ENCODE data around the gene CDCA4.
"Not testable (repeated sequence)": the region's sequence is repeated elsewhere in the genome, so short reads cannot be mapped to it uniquely, and the experiment has no call there.

CDCA4 gene

DNA sequence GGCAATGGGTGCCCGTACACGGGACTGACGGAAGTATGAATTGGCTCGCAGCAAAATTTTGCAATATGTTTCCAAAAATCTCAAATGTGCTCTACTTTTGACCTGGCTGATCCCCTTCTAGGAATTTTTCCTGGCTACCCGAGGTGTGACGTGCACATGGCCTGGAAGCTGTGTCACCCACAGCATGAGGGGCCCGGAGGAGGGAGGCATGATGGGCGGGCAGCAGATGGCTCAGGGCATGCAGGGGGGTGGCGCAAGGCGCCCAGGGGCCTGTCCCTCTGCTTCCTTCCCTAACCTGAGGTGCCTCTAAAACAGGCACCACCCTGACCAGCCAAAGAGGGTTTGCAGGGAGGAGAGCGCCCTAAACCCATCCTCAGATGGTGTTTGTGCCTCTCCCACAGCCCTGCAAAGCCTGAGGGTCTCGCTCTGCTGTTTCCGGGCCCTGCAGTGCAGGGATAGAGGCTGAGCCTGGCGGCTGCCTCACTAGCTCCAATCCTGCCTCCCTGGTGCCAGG, 37.7 kb upstream of the CDCA4 start:
- DNase-seq (ENCODE audit: low read depth) = no peak

DNA sequence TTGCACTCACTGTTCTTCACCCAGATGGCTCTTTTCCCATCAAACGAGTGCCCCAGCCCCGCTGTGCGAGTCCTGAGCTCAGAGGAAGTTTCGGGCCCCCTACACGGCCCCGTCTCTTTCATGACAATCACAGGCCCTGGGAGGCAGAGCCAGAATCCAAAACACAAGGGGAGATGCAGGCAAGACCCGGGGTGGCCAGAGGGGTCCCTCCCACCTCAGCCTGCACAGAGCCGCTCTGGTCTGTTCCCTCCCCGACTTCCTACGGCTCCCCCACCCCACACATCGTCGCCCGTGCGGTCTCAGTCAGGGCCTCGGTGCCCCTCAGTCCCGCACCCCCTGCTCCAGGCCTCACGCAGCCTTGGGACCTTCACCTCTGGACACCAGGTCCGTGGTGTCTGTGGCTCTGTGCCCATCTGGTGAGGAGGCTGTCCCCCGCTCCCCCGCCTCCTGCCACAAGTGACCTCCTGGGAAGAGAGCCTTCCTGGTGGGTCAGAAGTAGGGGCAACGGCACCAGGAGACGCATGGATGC, 35.5 kb upstream of the CDCA4 start:
- DNase-seq (ENCODE audit: low read depth) = no peak

DNA sequence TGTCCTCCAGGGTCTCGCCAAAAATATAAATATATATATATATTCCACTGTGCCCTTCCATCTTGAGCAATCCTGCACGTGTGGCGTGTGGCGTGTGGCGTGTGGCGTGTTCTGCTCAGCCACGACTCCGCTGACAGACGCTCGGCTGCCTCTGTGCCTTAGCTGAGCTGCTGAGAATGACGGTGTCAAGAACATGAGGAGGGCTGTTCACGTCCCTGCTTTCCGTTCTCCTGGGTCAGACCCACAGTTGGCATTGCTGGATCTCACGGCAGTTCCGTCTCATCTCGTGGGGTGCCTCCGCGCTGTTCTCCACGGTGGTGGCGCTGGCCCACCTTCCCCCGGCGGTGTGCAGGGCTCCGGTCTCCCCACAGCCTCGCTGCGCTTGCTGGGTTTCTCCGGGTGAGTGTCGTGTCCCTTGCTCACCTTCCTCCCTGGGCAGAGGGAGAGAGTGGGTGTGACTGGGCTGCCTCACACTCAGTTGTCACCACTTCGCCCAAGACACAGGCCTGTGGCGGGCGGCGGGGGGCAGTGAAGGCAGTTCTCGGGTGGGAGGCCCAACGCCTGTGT, 34.9 kb upstream of the CDCA4 start:
- no peak for DNase-seq (ENCODE audit: low read depth)

DNA sequence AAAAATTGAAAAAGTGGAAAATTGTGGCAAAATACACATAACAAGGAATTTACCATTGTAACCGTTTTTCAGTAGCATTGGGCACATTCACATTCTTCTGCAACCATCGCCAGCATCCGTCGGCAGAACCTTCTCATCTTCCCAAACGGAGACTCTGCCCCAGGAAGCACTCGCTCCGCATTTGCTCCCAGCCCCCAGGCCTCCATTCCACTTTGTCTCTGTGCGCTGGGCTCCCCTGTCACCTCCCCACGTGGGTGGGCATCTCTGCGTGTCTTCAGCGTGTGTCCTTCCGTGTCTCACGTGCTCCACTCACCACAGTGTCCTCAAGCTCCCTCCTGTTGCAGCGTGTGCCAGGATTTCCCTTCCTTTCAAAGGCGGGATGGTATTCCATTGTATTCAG, 34.5 kb upstream of the CDCA4 start:
- DNase-seq (ENCODE audit: low read depth) = no peak

DNA sequence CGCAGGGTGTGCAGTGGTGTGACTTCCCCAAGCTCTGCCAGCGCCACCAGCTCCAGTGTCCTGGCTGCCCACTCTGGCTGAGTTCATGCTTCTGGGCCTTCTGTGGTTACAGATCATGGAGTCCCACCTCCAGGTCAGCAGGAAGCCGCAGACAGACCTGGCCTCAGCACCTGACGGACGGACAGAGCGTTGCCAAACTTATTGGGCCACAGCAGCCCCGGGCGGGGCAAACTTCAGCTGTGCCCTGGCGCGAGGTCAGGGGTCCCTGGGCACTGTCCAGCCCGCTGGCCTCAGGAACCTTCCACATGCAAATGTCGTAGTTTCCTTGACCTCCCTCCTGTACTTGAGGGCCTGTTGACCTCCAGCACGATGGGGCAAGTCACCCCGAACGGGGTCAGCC, 33.1 kb upstream of the CDCA4 start:
- DNase-seq (ENCODE audit: low read depth) = no peak

DNA sequence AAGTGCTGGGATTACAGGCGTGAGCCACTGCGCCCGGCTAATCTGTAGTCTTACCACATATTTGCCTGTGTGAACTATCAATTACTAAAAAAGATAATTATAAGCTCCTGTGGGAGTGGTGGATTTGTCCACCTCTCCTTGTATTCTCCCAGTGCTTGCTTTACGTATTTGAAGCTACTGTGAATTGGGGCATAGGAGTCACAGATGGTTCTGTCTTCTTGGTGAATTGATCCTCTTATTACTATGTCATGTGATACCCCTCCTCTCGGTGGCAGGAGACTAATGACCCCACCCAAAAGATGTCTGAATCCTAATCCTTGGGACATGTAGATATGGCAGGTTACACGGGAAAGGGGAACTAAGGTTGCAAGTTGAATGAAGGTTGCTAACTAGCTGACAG, 32.5 kb upstream of the CDCA4 start:
- DNase-seq (ENCODE audit: low read depth) = no peak

DNA sequence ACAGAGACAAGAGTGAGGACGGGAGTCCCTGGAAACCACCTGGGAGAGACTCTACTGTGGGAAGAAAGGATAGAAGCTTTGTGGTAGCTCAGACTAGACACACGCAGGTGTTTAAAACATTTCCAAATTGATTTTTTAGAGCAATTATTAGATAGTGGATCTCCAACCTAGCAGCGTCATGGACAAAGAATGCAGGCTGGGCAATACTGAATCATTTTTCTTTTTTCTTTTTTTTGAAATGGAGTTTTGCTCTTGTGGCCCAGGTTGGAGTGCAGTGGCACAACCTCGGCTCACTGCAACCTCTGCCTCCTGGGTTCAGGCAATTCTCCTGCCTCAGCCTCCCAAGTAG, 31.2 kb upstream of the CDCA4 start:
- DNase-seq (ENCODE audit: low read depth) = no peak

DNA sequence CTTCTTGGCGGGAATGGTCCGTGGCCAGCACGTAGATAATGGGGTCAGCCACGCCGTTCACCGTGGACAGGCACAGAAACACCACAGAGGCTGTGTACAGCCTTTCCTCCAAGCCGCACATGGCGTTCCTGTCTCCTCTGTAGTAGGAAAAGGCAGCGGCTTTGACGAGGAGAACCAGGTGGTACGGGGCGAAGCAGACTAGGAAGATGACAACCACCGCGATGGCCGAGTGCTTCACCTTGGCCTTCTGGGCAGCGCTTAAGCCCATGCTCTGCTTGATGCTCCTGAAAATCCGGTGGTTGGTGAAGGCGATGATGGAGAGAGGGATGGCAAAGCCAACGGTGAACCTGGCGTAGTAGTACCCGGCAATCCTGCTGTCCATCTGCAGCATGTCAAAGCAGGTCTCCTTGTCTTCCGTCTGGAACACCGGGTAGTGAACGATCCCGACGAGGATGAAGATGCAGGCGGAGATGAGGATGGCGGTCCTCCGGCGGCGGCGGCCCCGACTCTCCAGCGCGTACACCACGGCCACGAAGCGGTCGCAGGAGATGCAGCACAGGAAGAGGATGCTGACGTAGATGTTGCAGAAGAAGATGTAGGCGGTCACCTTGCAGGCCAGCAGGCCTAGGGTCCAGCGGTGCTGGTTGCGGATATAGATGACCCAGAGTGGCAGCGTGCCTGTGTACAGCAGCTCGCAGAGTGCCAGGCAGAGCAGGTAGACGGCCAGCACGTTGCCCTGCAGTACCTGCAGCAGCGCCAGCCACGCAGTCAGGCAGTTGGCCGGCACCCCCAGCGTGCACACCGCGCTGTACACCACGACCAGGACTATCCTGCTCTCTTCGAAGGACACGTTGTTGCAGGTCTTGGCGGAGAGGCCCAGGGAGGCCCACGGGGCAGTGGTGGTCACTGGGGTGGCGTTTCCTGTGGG, 30.6 kb upstream of the CDCA4 start:
- no peak for DNase-seq (ENCODE audit: low read depth)

DNA sequence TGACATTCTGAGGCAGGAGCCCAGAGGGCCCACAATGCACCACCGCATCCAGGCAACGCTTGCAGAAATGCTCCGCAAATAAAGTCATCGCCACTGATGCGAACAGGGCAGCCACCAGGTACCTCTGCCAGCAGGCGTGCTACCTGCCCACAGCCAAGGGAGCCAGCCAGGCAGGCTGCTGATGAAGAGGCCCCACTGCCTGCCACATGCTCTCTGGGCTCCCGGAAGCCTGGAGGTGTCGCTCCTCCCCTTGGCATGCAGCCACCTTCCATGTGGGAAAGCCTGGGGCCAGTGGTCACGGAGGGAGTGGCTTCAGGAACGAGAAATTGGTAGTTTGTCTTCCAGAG, 29.6 kb upstream of the CDCA4 start:
- no peak for DNase-seq (ENCODE audit: low read depth)

DNA sequence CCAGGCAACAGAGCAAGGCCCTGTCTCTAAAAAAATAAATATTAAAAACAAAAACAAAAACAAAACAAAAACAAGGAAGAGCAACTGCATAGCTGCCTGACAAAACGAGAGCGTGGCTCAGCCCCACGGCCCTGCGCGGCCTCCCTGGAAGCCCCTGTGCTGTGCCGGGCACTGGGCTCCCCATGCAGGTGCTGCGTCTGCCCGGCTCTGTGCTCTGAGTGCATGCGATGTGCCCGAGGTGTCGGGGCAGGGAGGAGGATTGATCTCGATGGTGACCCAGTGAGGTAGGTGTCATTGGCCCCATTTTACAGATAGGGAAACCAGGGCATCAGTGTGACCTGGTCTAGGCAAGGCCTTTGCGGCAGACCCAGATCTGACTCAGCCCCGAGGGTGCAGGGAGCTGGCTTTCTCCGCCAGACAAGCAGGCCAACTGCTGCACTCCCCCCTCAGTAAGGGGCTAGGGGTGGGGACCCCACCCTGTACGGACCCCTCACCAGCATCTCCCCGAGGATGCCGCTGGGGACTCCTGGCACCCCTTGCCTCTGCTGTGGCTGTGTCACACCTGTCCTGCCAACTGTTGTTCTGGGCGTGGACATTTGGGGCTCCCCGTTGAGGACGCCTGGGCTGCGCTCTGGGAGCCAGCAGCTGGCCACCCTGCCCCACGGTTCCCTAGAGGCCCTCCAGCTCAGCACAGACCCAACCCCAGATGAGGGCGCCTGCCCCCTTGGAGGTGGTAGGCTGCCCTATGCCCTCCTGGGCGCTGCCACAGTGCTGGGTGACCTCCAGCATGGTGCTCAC, 29.1 kb upstream of the CDCA4 start:
- DNase-seq (ENCODE audit: low read depth) = no peak

DNA sequence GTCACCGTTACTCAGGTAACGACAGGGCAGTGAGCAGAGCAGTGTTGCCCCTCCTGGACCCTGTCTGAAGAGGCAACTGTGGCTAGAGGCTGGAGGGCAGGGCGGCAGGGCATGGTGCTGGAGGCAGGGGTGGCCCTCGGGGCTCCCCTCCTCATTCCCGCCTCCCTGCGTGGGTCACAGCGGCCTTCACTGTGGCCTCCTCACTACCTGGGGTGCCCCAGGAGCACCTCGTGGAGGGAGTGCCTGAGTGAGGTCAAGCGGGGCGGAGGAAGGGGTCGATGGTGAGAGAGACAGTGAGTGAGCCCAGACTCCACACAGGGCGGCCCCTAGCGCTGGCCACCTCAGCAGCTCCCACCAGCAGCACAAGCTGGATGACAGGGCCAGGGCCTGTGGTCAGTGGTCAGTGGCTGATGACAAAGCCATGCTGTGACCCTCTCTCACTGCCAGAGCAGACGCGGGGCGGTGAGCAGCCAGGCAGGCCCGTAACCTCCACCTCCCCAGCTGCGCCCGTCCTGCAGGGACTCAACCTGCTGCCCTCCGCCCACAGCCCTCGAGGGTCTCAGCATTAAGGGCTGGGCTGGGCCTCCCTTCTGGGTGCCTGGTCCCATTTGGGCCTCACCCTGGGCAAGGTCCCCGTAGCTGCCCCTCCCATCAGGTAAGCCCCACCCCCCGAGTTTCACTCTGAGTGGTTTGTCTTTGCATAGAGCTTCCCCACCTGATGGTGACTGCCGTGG, 26.6 kb upstream of the CDCA4 start:
- DNase-seq (ENCODE audit: low read depth) = no peak

DNA sequence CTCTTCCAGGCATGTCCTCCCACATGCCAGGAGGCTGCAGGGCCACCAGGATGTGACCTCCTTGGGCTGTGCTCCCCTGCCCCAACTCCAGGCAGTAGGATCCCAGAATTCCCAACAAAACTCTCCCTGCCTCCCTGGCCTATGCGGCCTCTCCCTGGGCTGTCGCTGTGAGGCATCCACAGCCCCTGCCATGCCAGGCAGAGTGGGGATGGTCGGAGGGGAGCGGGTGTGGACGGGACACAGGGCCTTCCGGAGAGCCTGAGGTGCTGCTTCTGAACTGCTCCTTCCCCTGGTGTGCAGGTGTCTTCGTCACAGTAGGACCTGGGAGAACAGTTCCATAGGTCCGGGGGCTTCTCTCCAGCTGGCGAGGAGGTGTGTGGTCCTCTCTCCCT, 26.0 kb upstream of the CDCA4 start:
- DNase-seq (ENCODE audit: low read depth) = no peak

DNA sequence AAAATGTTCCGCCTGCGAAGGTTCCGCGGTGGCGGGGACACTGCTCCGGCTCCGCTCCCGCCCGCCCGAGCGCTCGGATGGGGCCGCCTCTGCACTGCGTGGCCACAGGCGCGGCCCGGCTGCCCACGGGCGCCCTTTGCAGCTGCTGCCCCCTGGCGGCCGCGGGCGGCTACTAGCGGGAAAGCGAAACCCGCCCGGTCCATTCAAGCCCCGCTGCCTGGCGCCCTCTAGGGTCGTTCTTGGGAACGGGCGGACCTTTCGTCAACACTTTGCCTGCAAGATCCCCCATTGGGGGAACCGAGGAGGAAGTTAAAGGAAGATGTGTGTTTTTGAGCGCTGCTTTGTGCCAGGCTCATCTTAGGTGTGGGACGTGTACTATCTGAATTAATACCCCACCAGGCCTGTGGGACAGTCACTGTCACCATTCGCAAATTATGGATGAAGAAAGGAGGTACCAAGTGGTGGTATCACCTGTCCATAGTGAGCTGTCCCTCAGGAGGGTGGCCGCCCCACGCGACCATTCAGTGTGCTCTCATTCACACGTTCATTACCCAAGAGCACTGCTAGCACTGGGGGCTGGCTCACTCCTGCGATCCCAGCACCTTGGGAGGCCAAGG, 24.9 kb upstream of the CDCA4 start:
- peak; percentile 84 for DNase-seq (ENCODE audit: low read depth)

DNA sequence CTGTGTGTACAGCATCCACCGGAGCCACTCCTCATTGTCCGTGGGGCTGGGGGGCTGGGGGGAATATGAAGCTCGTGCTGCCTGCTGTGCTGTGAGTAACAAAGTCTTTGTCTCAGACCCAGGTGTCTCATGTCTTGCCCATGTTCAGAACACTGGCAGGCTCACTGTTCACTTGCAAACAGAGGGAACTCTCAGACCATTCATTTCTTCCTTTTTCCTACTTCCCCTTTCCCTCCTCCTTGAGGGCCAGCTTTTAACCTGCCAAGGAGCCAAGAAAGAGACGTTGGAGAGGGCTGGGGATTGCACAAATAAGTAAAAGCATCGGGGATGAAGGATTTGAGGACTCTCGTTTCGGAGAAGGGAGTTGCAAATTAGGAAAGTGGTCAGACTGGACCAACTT, 22.8 kb upstream of the CDCA4 start:
- DNase-seq (ENCODE audit: low read depth) = no peak

DNA sequence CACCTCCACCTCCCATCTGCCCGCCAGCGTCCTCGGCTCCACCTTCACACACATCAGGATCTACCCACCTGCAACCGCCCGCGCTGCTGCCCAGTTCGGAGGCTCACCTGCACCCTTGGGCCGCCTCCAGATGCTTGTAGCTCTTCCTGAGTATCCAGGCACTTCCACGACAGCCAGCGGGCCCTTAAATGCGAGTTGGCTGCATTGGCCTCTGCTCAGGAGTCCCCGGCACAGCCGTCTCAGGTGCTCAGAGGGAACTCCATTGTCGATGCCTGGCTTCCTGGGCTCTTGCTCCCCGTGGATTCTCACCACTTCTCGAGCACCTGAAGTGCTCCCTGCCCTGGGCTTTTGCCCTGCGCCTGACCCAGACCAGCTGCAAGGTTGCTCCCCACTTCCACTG, 21.9 kb upstream of the CDCA4 start:
- no peak for DNase-seq (ENCODE audit: low read depth)

DNA sequence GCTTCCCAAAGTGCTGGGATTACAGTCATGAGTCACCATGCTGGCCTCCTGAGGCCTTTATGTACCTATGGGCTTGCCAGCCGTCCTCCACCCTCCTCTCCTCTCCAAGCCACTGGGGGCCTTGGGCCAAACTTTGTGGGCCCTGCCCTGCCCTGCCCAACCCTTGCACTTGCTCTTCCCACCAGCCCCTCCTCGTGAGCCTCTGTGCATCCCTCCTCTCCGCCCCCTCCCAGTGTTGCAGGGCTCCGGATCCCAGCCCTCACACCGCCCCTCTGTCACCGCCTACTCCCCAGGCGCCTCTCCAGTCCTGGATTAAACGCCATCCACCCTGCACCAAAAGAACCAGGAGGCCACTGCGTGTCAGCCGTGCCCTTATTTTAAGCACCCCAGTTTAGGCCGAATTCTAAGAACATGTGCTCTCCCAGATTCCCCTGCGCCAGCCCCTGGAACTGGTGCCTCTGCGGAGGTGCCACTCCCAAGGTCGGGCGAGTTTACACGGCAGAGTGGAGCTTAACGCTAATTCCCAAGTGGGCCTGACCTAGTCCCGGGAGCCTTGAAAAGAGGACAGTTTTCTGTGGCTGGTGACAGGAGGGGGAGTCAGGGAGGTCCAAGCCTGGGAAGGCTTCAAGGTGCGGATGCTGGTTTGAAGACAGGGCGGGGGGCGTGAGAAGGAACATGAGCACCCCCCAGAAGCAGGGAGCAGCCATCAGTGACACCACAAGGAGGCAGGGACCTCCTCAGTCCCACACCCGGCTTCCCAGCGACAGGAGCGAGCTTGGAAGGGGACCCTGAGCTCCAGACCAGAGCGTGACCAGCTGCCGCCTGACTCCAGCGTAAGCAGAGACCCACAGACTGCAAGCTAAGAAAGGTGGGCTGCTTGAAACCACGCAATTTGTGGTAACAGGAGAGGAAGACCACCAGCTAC, 21.2 kb upstream of the CDCA4 start:
- no peak for DNase-seq (ENCODE audit: low read depth)

DNA sequence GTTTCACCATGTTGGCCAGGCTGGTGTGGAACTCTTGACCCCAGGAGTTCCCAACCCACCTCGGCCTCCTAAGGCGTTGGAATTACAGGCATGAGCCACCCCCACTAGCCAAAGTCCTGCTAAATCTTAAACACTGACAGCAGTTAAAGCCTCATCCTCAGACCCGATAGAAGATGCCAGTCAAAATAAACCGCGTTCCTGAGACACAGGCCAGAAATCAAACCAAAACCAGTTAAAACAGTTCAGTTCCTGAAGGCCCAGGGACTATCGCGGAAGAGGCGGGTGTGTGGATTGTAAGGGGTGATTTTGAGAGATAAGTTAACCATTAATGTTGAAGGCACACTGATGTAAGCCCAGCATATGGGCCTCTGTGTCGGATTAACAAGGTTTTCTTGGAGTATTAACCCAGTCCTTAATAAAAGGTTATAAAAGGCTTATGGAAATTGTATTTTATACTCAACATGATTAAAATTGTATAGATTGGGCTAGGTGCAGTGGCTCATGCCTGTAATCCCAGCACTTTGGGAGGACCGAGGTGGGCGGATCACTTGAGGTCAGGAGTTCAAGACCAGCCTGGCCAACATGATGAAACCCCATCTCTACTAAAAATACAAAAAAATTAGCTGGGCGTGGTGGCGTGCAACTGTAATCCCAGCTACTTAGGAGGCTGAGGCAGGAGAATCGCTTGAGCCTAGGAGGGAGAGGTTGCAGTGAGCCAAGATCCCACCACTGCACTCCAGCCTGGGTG, 18.7 kb upstream of the CDCA4 start:
- DNase-seq (ENCODE audit: low read depth) = no peak

DNA sequence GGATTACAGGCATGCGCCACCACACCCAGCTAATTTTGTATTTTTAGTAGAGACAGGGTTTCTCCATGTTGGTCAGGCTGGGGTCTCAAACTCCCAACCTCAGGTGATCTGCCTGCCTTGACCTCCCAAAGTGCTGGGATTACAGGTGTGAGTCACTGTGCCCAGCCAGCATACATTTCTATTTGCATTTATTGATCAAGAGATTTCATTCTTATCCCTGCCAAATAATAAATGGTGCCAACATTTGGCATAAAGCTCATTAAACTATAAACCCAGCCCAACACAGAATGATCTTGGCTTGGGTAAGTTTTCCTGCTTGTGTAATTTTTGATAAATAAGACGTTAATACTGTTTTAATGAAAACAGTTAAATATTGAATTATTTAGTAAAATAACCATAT, 14.7 kb upstream of the CDCA4 start:
- DNase-seq (ENCODE audit: low read depth) = not testable (repeated sequence)

DNA sequence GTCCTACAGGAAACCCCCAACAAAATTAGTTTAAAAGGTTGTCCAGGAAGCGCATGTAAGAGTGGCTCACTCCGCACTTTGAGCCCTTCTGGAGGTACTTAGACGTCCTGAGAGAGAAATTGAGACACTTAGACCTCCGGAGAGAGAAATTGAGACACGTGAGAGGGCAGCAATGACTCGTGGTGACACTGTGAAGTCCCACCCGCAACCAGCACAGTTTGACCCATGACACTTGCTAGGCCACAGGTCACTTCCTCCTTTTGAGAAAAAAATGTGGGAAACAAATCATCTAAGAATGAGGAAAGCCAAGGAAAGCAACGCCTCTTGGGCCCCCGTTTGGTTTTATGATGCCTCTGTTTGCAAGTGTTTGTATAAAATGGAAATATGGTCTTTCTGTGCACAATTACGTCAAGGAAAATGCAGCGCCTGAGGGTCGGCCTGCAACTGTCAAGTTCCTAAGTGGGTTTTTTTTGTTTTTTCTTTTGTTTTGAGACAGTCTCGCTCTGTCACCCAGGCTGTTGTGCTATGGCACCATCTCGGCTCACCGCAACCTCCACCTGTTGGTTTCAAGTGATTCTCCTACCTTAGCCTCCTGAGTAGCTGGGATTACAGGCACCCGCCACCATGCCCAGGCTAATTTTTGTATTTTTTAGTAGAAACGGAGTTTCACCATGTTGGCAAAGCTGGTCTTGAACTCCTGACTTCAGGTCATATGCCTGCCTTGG, 13.6 kb upstream of the CDCA4 start:
- no peak for DNase-seq (ENCODE audit: low read depth)

Data from stimulated activated CD4-positive, alpha-beta T cell treated with anti-CD3 and anti-CD28 coated beads, Interleukin-2, amount 100 ng/mL, for 4 hours (primary cell).